Measurements from ENCODE around the gene TFPI2. TPM values are rescaled to one million over a fixed set of nuclear protein-coding genes. Genes with fewer than 3 reads are reported as not detected.

Gene TFPI2
- total RNA-seq, 2 experiments from 2014 or later, result not detected

DNA sequence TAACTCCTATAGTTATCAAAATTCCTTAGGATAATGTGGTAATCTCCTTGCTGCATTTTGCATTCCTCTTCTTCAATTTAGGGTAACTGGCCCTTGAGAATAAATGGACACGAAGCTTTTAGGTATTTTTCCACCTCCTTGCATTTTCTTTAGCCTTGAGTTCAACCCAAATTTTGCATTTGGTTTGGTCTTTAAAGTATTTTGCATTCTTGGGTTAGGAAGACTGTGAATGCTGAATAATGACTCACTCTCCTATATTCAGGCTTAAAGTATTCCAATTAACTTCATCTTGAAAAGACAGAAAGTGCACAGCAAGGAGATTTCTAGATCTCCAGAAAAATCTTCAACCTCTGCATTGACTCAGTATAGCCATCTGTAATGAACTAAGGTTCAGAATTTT lies 47.3 kb downstream of the TFPI2 start:
- Mint-ChIP-seq H3K36me3 (ENCODE audit: low read depth) (no peaks in the 10 kb centered on the region), H3K4me3 (no peak overlapping the region), H3K4me1 (no peaks in the 10 kb centered on the region), H3K27ac (no peak overlapping the region), H3K27me3 (no peaks in the 10 kb centered on the region), H3K9me3 (ENCODE audit: low read depth) (no peaks in the 10 kb centered on the region)
- DNase-seq, result no peak
- ChIA-PET POLR2A (no interaction called here), CTCF (no interaction called here)
- ATAC-seq, result no peak
- intact Hi-C loops (cut with DNase I, micrococcal nuclease), result no loop called here

DNA sequence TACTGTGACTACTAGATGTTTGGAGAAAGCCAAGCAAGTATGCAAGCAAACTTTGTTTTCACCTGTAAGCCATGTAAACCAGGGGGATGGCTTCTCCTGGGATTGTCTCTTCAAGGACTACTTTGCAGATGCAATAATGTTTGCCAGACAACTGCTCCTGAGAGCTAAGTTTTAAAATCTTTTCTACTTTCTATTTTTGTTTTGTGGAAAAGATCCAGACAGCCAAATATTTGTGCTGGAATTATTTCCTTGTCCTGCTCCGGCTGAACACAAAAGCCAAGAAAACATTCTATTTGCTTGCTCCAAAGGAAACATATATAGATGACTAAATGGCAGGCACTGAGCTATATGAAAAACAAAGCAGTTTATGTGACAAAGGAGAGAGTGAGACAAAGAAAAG lies 51.6 kb downstream of the TFPI2 start:
- DNase-seq (no peak), ATAC-seq (no peak)
- Mint-ChIP-seq H3K36me3 (ENCODE audit: low read depth) (no peaks in the 10 kb centered on the region), H3K4me1 (no peaks in the 10 kb centered on the region), H3K4me3 (no peak overlapping the region), H3K27me3 (no peaks in the 10 kb centered on the region), H3K9me3 (ENCODE audit: low read depth) (no peaks in the 10 kb centered on the region), H3K27ac (no peak overlapping the region)
- POLR2A ChIA-PET, result no interaction called here
- CTCF ChIA-PET, result interaction anchor here (0.7 kb wide), 1 partner anchor 1148 kb away, joined by 3 read pairs; no protein-coding TSS in a partner anchor
- intact Hi-C loops (cut with DNase I, micrococcal nuclease), result no loop called here

DNA sequence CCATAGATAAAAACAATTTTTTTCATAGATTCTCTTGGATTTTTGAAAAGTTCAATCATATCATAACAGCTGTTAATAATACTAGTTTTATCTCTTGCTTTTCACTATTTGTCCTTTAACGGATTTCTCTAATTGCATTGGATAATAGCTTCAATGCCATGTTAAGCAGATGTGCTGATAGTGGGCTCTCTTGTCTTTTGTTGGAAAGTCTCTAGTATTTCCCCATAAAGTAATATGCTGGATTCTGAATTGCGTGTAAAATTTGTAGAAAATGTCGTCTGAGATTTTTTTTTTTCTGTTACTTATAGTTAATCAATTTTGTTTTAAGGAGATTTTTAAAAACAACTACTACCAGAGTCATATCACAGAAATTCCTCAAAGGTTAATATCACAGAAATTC lies 53.3 kb downstream of the TFPI2 start:
- intact Hi-C loops (cut with DNase I, micrococcal nuclease), result no loop called here

GRCh38 chr7:93836116-93836515 lies 54.4 kb downstream of the TFPI2 start:
- Mint-ChIP-seq H3K36me3 (ENCODE audit: low read depth) (no peaks in the 10 kb centered on the region), H3K27ac (no peak overlapping the region), H3K4me1 (no peaks in the 10 kb centered on the region), H3K9me3 (ENCODE audit: low read depth) (no peaks in the 10 kb centered on the region), H3K27me3 (no peaks in the 10 kb centered on the region), H3K4me3 (no peak overlapping the region)
- ATAC-seq (no peak), DNase-seq (no peak)
- CTCF ChIA-PET, result no interaction called here
- intact Hi-C loops (cut with DNase I, micrococcal nuclease), result no loop called here
- POLR2A ChIA-PET, result no interaction called here

More for the DNA sequence above, 53.3 kb downstream of the TFPI2 start:
- no peak for ATAC-seq
- H3K27ac Mint-ChIP-seq, result no peak overlapping the region
- no peaks in the 10 kb centered on the region for H3K9me3 Mint-ChIP-seq (ENCODE audit: low read depth)
- no peaks in the 10 kb centered on the region for H3K4me1 Mint-ChIP-seq
- DNase-seq, result no peak
- no peaks in the 10 kb centered on the region for H3K36me3 Mint-ChIP-seq (ENCODE audit: low read depth)
- H3K27me3 Mint-ChIP-seq, result no peaks in the 10 kb centered on the region
- POLR2A ChIA-PET, result no interaction called here
- CTCF ChIA-PET, result no interaction called here
- H3K4me3 Mint-ChIP-seq, result no peak overlapping the region

- no peaks in the 10 kb centered on the region for H3K4me1 Mint-ChIP-seq
- ChIA-PET POLR2A (no interaction called here), CTCF (no interaction called here)
- no peak for DNase-seq
- no peak overlapping the region for H3K27ac Mint-ChIP-seq
- intact Hi-C loops (cut with DNase I, micrococcal nuclease), result no loop called here
- no peaks in the 10 kb centered on the region for H3K9me3 Mint-ChIP-seq (ENCODE audit: low read depth)
- H3K27me3 Mint-ChIP-seq, result no peaks in the 10 kb centered on the region
- no peaks in the 10 kb centered on the region for H3K36me3 Mint-ChIP-seq (ENCODE audit: low read depth)
- H3K4me3 Mint-ChIP-seq, result no peak overlapping the region
- no peak for ATAC-seq
Observed at GRCh38 chr7:93835702-93836101, 54.9 kb downstream of the TFPI2 start.

Other genes starting within 250 kb of the TFPI2 start
- not detected for gene GNGT1, start 15.8 kb upstream of the TFPI2 start, total RNA-seq
- gene GNG11, start 31.0 kb upstream of the TFPI2 start, total RNA-seq, result not detected
- gene BET1, start 113.6 kb upstream of the TFPI2 start, total RNA-seq, result 10 to 100 TPM; 16.9 to 19.8 TPM

Data from activated CD4-positive, alpha-beta T cell treated with anti-CD3 and anti-CD28 coated beads for 36 hours (primary cell).